ENCODE results near the gene POLR3H. TPM values are rescaled to one million over a fixed set of nuclear protein-coding genes. Genes with fewer than 3 reads are reported as not detected.

POLR3H gene
- total RNA-seq, 1 donor from 2014 or later, result 43.7 TPM

- no peak for DNase-seq
- Histone ChIP-seq H3K27me3 (no peaks in the 10 kb centered on the region), H3K36me3 (peaks cover 35% of the 10 kb centered on the region), H3K4me1 (peaks cover 15% of the 10 kb centered on the region), H3K9me3 (no peaks in the 10 kb centered on the region), H3K27ac (no peak overlapping the region), H3K4me3 (no peak overlapping the region)
- ATAC-seq, result no peak
- TF ChIP-seq, protein P1, sequence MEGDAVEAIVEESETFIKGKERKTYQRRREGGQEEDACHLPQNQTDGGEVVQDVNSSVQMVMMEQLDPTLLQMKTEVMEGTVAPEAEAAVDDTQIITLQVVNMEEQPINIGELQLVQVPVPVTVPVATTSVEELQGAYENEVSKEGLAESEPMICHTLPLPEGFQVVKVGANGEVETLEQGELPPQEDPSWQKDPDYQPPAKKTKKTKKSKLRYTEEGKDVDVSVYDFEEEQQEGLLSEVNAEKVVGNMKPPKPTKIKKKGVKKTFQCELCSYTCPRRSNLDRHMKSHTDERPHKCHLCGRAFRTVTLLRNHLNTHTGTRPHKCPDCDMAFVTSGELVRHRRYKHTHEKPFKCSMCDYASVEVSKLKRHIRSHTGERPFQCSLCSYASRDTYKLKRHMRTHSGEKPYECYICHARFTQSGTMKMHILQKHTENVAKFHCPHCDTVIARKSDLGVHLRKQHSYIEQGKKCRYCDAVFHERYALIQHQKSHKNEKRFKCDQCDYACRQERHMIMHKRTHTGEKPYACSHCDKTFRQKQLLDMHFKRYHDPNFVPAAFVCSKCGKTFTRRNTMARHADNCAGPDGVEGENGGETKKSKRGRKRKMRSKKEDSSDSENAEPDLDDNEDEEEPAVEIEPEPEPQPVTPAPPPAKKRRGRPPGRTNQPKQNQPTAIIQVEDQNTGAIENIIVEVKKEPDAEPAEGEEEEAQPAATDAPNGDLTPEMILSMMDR (IDR thresholded peaks at IDR 0.05), result no peak
- intact Hi-C loops (cut with DNase I), result no loop called here
Observed at GRCh38 chr22:41584881-41585280, 40.6 kb upstream of the POLR3H start.

DNA sequence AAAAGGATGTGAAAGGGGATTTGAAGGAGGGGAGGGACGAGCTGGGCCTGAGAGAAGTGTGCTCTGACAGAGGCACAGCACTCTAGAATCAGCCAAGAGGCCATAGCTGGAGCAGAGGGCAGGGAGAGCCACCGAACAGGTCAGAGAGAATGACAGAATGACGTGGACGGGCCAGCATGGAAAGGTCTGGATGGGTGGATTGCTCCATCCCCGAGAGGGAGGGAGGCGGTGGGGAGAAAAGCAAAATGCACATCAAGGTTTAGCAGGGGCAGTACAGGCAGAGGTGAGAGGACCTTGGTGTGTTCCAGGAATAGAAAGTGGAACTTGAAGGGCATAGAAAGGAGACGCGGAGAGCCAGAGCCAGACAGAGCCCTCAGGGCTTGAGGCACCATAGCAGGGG is 38.4 kb upstream of the POLR3H start:
- no peaks in the 10 kb centered on the region for H3K27me3 ChIP-seq
- no peak overlapping the region for H3K27ac ChIP-seq
- no peaks in the 10 kb centered on the region for H3K9me3 ChIP-seq
- H3K36me3 ChIP-seq, result peaks cover 52% of the 10 kb centered on the region
- intact Hi-C loops (cut with DNase I), result no loop called here
- ATAC-seq, result no peak
- H3K4me3 ChIP-seq, result no peak overlapping the region
- TF ChIP-seq, protein P1 (IDR thresholded peaks at IDR 0.05), result no peak
- DNase-seq, result no peak
- H3K4me1 ChIP-seq, result no peaks in the 10 kb centered on the region

- H3K36me3 ChIP-seq, result peaks cover 66% of the 10 kb centered on the region
- no peak overlapping the region for H3K4me3 ChIP-seq
- H3K4me1 ChIP-seq, result no peaks in the 10 kb centered on the region
- no peaks in the 10 kb centered on the region for H3K9me3 ChIP-seq
- no peak for ATAC-seq
- no peak for DNase-seq
- H3K27ac ChIP-seq, result no peak overlapping the region
- no peaks in the 10 kb centered on the region for H3K27me3 ChIP-seq
- intact Hi-C loops (cut with DNase I), result no loop called here
- TF ChIP-seq, protein P1 (IDR thresholded peaks at IDR 0.05), result no peak
Observed at GRCh38 chr22:41579997-41580355, 35.7 kb upstream of the POLR3H start.

DNA sequence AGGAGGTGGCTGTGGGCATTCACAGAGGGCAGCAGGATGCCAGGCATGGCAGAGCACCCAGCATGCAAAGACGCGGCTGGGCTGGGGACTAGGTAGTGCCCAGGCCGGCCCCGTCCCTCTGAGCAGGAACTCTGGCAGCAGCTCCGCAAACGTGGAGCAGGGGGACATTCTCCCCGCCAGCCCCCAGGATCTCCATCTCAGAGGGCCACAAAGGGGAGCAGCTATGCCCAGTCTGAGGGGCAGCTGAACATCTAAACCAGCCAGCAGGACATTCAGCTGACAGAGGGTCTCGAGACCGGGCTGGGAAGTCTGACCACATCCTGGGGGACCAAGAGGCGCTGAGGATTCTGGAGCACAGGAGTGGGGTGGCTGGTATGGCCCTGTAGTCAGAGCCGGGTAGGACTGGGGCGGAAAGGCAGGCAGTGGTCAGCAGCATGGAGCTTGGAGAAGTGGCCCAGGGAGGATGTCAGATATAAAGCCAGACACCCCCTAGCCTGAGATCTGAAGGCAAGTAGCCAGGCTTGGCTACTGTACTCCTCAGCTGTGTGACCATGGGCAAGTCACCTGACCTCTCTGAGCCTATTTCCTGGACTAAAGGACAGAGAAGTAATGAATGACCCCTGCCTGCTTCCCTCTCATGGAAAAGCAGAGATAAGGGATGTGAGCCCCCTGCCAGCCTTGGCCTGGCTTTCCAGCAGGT is 35.2 kb upstream of the POLR3H start:
- Histone ChIP-seq H3K27ac (no peak overlapping the region), H3K27me3 (no peaks in the 10 kb centered on the region), H3K9me3 (no peaks in the 10 kb centered on the region), H3K4me3 (no peak overlapping the region), H3K4me1 (no peaks in the 10 kb centered on the region), H3K36me3 (peaks cover 63% of the 10 kb centered on the region)
- DNase-seq, result no peak
- no peak for ATAC-seq
- TF ChIP-seq, protein P1 (IDR thresholded peaks at IDR 0.05), result no peak
- intact Hi-C loops (cut with DNase I), result no loop called here

DNA sequence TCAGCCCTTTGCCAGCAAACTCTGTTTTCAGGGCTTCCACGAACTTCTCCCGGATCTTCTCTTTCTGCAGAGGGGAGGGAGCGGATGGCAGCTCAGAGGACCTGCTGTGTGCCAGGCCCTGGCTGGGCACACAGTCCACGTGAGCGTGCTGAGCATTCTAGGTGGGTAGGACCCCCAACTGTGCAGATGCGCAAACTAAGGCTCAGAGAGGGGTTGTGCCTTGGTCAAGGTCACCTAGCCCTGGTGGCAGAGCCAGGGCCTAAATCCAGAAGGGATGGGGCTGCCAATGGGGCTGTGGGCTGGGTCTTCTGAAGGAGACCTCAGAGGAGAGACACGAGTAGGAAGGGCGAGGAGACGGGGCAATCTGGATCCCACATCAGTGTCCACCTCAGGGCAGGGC is 34.5 kb upstream of the POLR3H start:
- peaks cover 57% of the 10 kb centered on the region for H3K36me3 ChIP-seq
- DNase-seq (no peak), ATAC-seq (no peak)
- intact Hi-C loops (cut with DNase I), result no loop called here
- no peaks in the 10 kb centered on the region for H3K27me3 ChIP-seq
- no peaks in the 10 kb centered on the region for H3K4me1 ChIP-seq
- TF ChIP-seq, protein P1 (IDR thresholded peaks at IDR 0.05), result no peak
- H3K9me3 ChIP-seq, result no peaks in the 10 kb centered on the region
- no peak overlapping the region for H3K4me3 ChIP-seq
- H3K27ac ChIP-seq, result no peak overlapping the region

GRCh38 chr22:41578114-41578513 is 33.8 kb upstream of the POLR3H start:
- peaks cover 50% of the 10 kb centered on the region for H3K36me3 ChIP-seq
- no peak for DNase-seq

More at GRCh38 chr22:41578114-41578513, 33.8 kb upstream of the POLR3H start:
- Histone ChIP-seq H3K27me3 (no peaks in the 10 kb centered on the region), H3K27ac (no peak overlapping the region), H3K4me1 (no peaks in the 10 kb centered on the region), H3K4me3 (no peak overlapping the region), H3K9me3 (no peaks in the 10 kb centered on the region)
- TF ChIP-seq, protein P1 (IDR thresholded peaks at IDR 0.05), result no peak
- no peak for ATAC-seq
- intact Hi-C loops (cut with DNase I), result no loop called here
